K562 (cell line): ENCODE data around the gene TMC2. TPM values are rescaled to one million over a fixed set of nuclear protein-coding genes. Genes with fewer than 3 reads are reported as not detected.

Source experiments
- ATAC-seq: fragments of 200-7000 bp; cut with Tn5 transposase; 3 replicates; pipeline ENCODE4 v1.9.1; 2020; ENCODE audit warnings: moderate library complexity
- BruUV-seq: library from RNA; stranded (reverse); fragments of 400-500 nt; replicated peaks from 2 replicates; lab custom pipeline; 2021; lab: Mats Ljungman, UMichigan
- CTCF ChIA-PET: fragments of 300-600 bp; formaldehyde crosslinking; extraction: SDS; loops from one replicate; lab custom pipeline; 2021; ENCODE audit warnings: low intra/inter-chr PET ratio; lab: Yijun Ruan, JAX
- POLR2A ChIA-PET: fragments of 300-600, 350-650 bp; sonication (Branson Sonifier 250); formaldehyde crosslinking; extraction: SDS; loops from one replicate; lab custom pipeline; 2021; ENCODE audit warnings: antibody characterized with exemption, inconsistent platforms; lab: Yijun Ruan, JAX
- DNase-seq, 4 experiments: peaks; one replicate each; pipeline versions ENCODE4 v3.0.0 to v3.0.0-alpha.2; 2011 to 2018; ENCODE audit warnings: low spot score in 3 of 4, mixed read lengths in 3 of 4; ENCODE audit errors: extremely low read depth in 1 of 4
- FAIRE-seq: peaks from 2 replicates; lab custom pipeline; 2011; peaks lifted over from hg19 to GRCh38; lab: Jason Lieb, UNC
- H2AFZ ChIP-seq: 2 replicates; pipeline ENCODE4 v1.6.0; 2011; ENCODE audit warnings: low read depth, low read length, control low read depth, inconsistent platforms
- H3K27ac ChIP-seq: fragments of 200-600 bp; 3 replicates; pipeline ENCODE4 v1.8.0; 2011; ENCODE audit warnings: low read depth, mild to moderate bottlenecking, control low read depth, inconsistent platforms, low read length, moderate library complexity, mixed read lengths; ENCODE audit errors: extremely low read depth
- H3K27me3 ChIP-seq, 2 experiments: fragments of 300-600 bp in 1 of 2; 2 replicates in 1 of 2; 3 replicates in 1 of 2; pipeline versions ENCODE4 v1.6.0 to v1.8.0; 2011; ENCODE audit warnings: inconsistent platforms in 2 of 2, low read length in 2 of 2, mild to moderate bottlenecking in 1 of 2, mixed read lengths in 1 of 2, moderate library complexity in 1 of 2; ENCODE audit not compliant: control insufficient read depth in 2 of 2, insufficient read depth in 2 of 2
- H3K36me3 ChIP-seq: fragments of 300-600 bp; 3 replicates; pipeline ENCODE4 v1.8.0; 2011; ENCODE audit warnings: mild to moderate bottlenecking, low read length, inconsistent platforms; ENCODE audit not compliant: control insufficient read depth, insufficient read depth
- H3K4me1 ChIP-seq, 2 experiments: fragments of 200-600 bp in 1 of 2; replicated peaks in 1 of 2; 2 replicates in 1 of 2; 3 replicates in 1 of 2; pipeline versions ENCODE4 v1.5.1 to v1.8.0; 2011; ENCODE audit warnings: inconsistent platforms in 2 of 2, low read length in 2 of 2, mild to moderate bottlenecking in 1 of 2, mixed read lengths in 1 of 2, moderate library complexity in 1 of 2; ENCODE audit not compliant: control insufficient read depth in 2 of 2, insufficient read depth in 2 of 2
- H3K4me2 ChIP-seq: 2 replicates; pipeline ENCODE4 v1.6.1; 2011; ENCODE audit warnings: low read length, control low read depth, inconsistent platforms, mixed read lengths; ENCODE audit not compliant: insufficient read depth
- H3K4me3 ChIP-seq: fragments of 200-600 bp; sonication (generic), shearing (Covaris generic); 2 replicates; pipeline ENCODE4 v1.5.1; 2016; ENCODE audit warnings: control low read depth, inconsistent platforms
- H3K79me2 ChIP-seq: fragments of 200-600 bp; 3 replicates; pipeline ENCODE4 v1.8.0; 2011; ENCODE audit warnings: low read length, inconsistent platforms; ENCODE audit not compliant: control insufficient read depth, insufficient read depth
- H3K9ac ChIP-seq, 2 experiments: 2 replicates each; pipeline versions ENCODE4 v1.6.0 to v1.6.1; 2011; ENCODE audit warnings: low read depth in 2 of 2, low read length in 2 of 2, control low read depth in 1 of 2, inconsistent platforms in 1 of 2, mild to moderate bottlenecking in 1 of 2, mixed read lengths in 1 of 2; ENCODE audit not compliant: insufficient read depth in 1 of 2
- H3K9me1 ChIP-seq: one replicate; pipeline ENCODE4 v1.6.0; 2011; ENCODE audit warnings: inconsistent platforms, mild to moderate bottlenecking, low read length, moderate library complexity; ENCODE audit not compliant: control insufficient read depth, insufficient read depth
- H3K9me3 ChIP-seq: replicated peaks from 2 replicates; pipeline ENCODE4 v1.5.1; 2011; ENCODE audit warnings: low read depth, low read length, inconsistent platforms; ENCODE audit not compliant: control insufficient read depth, insufficient read depth
- H4K20me1 ChIP-seq: replicated peaks from 2 replicates; pipeline ENCODE4 v1.6.1; 2011; ENCODE audit warnings: low read length, inconsistent platforms, mixed read lengths; ENCODE audit not compliant: control insufficient read depth, insufficient read depth
- KLF16 ChIP-seq: IDR thresholded peaks from 2 replicates; pipeline ENCODE4 v1.6.1; 2016; ENCODE audit warnings: antibody characterized with exemption
- PHF21A ChIP-seq: fragments of 450-650 bp; IDR thresholded peaks from 2 replicates; pipeline ENCODE4 v1.6.1; 2017; ENCODE audit warnings: low read depth, borderline replicate concordance
- ZNF696 ChIP-seq: fragments of 250-450 bp; sonication (Bioruptor Pico); conservative IDR thresholded peaks from 2 replicates; pipeline ENCODE4 v1.4.0; 2020; ENCODE audit warnings: mild to moderate bottlenecking, moderate library complexity
- WGBS: fragments of 100-300 bp; shearing (Covaris generic); methylation state at CpG from one replicate; pipeline ENCODE4 v1.1.6; 2016; ENCODE audit warnings: low coverage, mixed read lengths; ENCODE audit not compliant: insufficient coverage; ENCODE audit errors: missing lambda C conversion rate; 5-methylcytosine and 5-hydroxymethylcytosine counted together
- in situ Hi-C: fragments of 300-500 bp; cut with MboI; formaldehyde crosslinking; loops from 4 replicates; pipeline ENCODE4 v1.15.0; 2018; ENCODE audit warnings: inconsistent platforms, mixed read lengths
- intact Hi-C: fragments of 100-400 bp; cut with micrococcal nuclease; formaldehyde crosslinking; loops from 2 replicates; pipeline ENCODE4 v1.14.2; 2022
- polyA plus RNA-seq, 8 experiments: library from polyadenylated mRNA; depleted of rRNA in 4 of 8; stranded (reverse) in 5 of 8; unstranded in 3 of 8; fragments of >200 nt; fragmentation: Nextera tagmentation in 2 of 8; fragmentation: Illumina TruSeq in 1 of 8; extraction: Ambion mirVana in 2 of 8; extraction: Trizol in 1 of 8; gene quantifications; 2 replicates each; pipeline versions ENCODE4 v1.2.1 to v1.2.3, GENCODE V29; 2011 to 2014; ENCODE audit warnings: inconsistent platforms in 1 of 8, missing spikeins in 1 of 8
- total RNA-seq, 7 experiments: library from RNA; depleted of rRNA in 6 of 7; stranded (reverse); fragments of >200 nt in 6 of 7; fragmentation: Illumina TruSeq in 2 of 7; extraction: Trizol in 2 of 7; gene quantifications; 2 replicates each; pipeline versions ENCODE4 v1.2.1 to v1.2.3, GENCODE V29; 2011 to 2021; ENCODE audit warnings: low replicate concordance in 1 of 7
- TF ChIP-seq, protein P1 (sequence below): fragments of 250-450 bp; sonication (Bioruptor Pico); IDR thresholded peaks from 2 replicates; pipeline ENCODE4 v1.5.0; 2022; ENCODE audit warnings: mild to moderate bottlenecking
- TF ChIP-seq, protein P2 (sequence below), 2 experiments: fragments of 450-650 bp in 1 of 2; sonication (generic) in 1 of 2; formaldehyde crosslinking in 1 of 2; IDR thresholded peaks in 1 of 2; conservative IDR thresholded peaks in 1 of 2; 2 replicates each; pipeline versions ENCODE4 v1.6.1 to v1.8.1; 2016 to 2023; ENCODE audit warnings: mild to moderate bottlenecking in 2 of 2, moderate library complexity in 2 of 2, inconsistent platforms in 1 of 2, missing genetic modification reagents in 1 of 2
- TF ChIP-seq, protein P3 (sequence below): fragments of 200-800 bp; sonication (Bioruptor generic); IDR thresholded peaks from 2 replicates; pipeline ENCODE4 v1.6.1; 2017; ENCODE audit warnings: missing genetic modification characterization, missing compliant biosample characterization
- TF ChIP-seq, protein P4 (sequence below): fragments of 250-450 bp; sonication (Bioruptor Pico); IDR thresholded peaks from 2 replicates; pipeline ENCODE4 v1.8.0; 2021; ENCODE audit warnings: borderline replicate concordance, mild to moderate bottlenecking, moderate library complexity; ENCODE audit not compliant: poor library complexity, severe bottlenecking
- TF ChIP-seq, protein P5 (sequence below): sonication (generic); formaldehyde crosslinking; IDR thresholded peaks from 2 replicates; pipeline ENCODE4 v1.8.1; 2023; ENCODE audit warnings: missing genetic modification reagents, mild to moderate bottlenecking, borderline replicate concordance

Gene TMC2
- total and polyA plus RNA-seq, 9 of the 15 experiments (the other 6 are each of a cell fraction or from before 2014, with no cell fraction given) = not detected

DNA sequence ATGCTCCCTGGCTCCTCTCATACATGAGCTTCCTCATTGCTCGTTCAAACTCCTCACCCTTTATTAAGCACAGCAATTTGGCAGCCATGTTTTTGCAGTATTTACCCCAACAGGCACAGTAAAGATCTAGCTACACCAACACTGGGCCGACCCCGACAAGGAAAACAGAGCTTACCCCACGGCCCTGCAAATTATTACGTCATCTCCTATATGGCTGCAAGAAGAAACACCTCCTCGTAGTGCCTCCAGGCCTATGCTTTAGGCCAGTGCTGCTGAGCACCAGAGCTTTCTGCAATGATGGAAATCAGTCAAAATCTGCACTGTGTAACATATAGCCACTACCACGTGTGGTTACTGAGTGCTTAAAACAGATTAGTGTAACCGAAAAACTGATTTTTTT is 26.7 kb downstream of the TMC2 start (continued):
- TF ChIP-seq, protein P1, sequence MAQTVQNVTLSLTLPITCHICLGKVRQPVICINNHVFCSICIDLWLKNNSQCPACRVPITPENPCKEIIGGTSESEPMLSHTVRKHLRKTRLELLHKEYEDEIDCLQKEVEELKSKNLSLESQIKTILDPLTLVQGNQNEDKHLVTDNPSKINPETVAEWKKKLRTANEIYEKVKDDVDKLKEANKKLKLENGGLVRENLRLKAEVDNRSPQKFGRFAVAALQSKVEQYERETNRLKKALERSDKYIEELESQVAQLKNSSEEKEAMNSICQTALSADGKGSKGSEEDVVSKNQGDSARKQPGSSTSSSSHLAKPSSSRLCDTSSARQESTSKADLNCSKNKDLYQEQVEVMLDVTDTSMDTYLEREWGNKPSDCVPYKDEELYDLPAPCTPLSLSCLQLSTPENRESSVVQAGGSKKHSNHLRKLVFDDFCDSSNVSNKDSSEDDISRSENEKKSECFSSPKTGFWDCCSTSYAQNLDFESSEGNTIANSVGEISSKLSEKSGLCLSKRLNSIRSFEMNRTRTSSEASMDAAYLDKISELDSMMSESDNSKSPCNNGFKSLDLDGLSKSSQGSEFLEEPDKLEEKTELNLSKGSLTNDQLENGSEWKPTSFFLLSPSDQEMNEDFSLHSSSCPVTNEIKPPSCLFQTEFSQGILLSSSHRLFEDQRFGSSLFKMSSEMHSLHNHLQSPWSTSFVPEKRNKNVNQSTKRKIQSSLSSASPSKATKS = no peak
- TF ChIP-seq, protein P2, sequence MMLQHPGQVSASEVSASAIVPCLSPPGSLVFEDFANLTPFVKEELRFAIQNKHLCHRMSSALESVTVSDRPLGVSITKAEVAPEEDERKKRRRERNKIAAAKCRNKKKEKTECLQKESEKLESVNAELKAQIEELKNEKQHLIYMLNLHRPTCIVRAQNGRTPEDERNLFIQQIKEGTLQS (IDR thresholded peaks at IDR 0.05) = peak; percentile 60
- TF ChIP-seq, protein P2 (CRISPR knock-in tag; conservative IDR thresholded peaks at IDR 0.05) = no peak
- TF ChIP-seq, all 486 proteins: peak for 3

DNA sequence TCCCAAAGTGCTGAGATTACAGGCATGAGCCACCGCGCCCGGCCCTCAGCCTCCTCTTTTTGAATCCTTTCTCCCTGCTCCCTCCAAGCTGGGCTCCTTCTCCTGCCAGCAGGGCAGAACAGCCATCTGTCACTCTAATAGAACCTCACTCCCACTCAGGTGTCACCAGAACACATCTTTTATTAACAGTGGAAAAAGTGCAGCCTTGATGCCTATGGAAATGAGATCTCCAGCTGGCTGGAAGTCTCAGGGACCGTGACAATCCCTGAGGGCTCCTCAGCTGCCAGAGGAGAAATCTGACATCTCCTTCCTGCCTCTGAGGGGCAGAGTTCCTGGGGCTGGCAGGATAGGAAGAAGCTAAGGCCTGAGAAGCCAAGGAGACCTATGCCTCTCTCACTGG is 28.0 kb downstream of the TMC2 start:
- H3K36me3 ChIP-seq = no peaks in the 10 kb centered on the region
- H3K79me2 ChIP-seq = no peaks in the 10 kb centered on the region
- no peak for FAIRE-seq
- no peak for ATAC-seq
- peaks cover 8 to 36% of the 10 kb centered on the region in 2 experiments for H3K27me3 ChIP-seq
- H3K27ac ChIP-seq = no peak overlapping the region
- H4K20me1 ChIP-seq = no peaks in the 10 kb centered on the region
- no peak overlapping the region for H3K4me2 ChIP-seq
- no peak overlapping the region for H2AFZ ChIP-seq
- 20% methylated on average over 1 of the region's 4 CpGs for WGBS
- H3K9me1 ChIP-seq = no peaks in the 10 kb centered on the region
- H3K4me1 ChIP-seq = no peaks in the 10 kb centered on the region
- in situ Hi-C loops (no loop called here), intact Hi-C loops (no loop called here)
- CTCF ChIA-PET = no interaction called here
- no peaks in the 10 kb centered on the region for H3K9me3 ChIP-seq
- DNase-seq = no peak
- POLR2A ChIA-PET = interaction anchor here (0.7 to 1.2 kb wide), 2 partner anchors 10 to 24 kb away, joined by 3 read pairs; no protein-coding TSS in a partner anchor
- BruUV-seq = no TSS peak
- H3K9ac ChIP-seq = no peak overlapping the region
- H3K4me3 ChIP-seq = no peak overlapping the region
- TF ChIP-seq, protein P3, sequence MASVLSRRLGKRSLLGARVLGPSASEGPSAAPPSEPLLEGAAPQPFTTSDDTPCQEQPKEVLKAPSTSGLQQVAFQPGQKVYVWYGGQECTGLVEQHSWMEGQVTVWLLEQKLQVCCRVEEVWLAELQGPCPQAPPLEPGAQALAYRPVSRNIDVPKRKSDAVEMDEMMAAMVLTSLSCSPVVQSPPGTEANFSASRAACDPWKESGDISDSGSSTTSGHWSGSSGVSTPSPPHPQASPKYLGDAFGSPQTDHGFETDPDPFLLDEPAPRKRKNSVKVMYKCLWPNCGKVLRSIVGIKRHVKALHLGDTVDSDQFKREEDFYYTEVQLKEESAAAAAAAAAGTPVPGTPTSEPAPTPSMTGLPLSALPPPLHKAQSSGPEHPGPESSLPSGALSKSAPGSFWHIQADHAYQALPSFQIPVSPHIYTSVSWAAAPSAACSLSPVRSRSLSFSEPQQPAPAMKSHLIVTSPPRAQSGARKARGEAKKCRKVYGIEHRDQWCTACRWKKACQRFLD (CRISPR knock-in tag) = no peak
- TF ChIP-seq PHF21A (no peak), KLF16 (no peak), ZNF696 (no peak)
- TF ChIP-seq, protein P4, sequence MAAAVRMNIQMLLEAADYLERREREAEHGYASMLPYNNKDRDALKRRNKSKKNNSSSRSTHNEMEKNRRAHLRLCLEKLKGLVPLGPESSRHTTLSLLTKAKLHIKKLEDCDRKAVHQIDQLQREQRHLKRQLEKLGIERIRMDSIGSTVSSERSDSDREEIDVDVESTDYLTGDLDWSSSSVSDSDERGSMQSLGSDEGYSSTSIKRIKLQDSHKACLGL (CRISPR knock-in tag) = no peak
- TF ChIP-seq, protein P5, sequence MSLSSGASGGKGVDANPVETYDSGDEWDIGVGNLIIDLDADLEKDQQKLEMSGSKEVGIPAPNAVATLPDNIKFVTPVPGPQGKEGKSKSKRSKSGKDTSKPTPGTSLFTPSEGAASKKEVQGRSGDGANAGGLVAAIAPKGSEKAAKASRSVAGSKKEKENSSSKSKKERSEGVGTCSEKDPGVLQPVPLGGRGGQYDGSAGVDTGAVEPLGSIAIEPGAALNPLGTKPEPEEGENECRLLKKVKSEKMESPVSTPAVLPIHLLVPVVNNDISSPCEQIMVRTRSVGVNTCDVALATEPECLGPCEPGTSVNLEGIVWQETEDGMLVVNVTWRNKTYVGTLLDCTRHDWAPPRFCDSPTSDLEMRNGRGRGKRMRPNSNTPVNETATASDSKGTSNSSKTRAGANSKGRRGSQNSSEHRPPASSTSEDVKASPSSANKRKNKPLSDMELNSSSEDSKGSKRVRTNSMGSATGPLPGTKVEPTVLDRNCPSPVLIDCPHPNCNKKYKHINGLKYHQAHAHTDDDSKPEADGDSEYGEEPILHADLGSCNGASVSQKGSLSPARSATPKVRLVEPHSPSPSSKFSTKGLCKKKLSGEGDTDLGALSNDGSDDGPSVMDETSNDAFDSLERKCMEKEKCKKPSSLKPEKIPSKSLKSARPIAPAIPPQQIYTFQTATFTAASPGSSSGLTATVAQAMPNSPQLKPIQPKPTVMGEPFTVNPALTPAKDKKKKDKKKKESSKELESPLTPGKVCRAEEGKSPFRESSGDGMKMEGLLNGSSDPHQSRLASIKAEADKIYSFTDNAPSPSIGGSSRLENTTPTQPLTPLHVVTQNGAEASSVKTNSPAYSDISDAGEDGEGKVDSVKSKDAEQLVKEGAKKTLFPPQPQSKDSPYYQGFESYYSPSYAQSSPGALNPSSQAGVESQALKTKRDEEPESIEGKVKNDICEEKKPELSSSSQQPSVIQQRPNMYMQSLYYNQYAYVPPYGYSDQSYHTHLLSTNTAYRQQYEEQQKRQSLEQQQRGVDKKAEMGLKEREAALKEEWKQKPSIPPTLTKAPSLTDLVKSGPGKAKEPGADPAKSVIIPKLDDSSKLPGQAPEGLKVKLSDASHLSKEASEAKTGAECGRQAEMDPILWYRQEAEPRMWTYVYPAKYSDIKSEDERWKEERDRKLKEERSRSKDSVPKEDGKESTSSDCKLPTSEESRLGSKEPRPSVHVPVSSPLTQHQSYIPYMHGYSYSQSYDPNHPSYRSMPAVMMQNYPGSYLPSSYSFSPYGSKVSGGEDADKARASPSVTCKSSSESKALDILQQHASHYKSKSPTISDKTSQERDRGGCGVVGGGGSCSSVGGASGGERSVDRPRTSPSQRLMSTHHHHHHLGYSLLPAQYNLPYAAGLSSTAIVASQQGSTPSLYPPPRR (CRISPR knock-in tag) = no peak
